ENCODE data around the gene PDE4B.
"Not testable (repeated sequence)": the region's sequence is repeated elsewhere in the genome, so short reads cannot be mapped to it uniquely, and the experiment has no call there.

The PDE4B gene

DNA sequence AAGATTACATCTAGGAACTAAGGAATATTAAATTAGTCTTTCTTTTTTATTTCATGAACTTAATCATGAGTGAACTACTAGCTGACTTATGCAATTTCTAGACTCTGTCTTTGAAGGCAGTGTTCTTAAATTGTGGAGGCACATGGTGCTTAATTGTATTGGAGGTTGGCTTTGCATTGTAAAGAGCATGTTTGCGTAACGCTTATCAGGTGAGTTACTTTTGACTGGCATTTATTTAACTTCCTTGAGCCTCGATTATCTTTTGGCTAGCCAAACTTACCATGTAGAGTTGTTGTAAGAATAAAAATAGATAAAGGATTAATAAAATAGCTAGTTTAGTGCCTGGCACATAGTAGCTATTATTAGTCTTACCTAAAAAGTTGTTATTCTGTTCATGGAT is 262.4 kb downstream of the PDE4B start:
- no peak for DNase-seq (ENCODE audit: low read depth)

DNA sequence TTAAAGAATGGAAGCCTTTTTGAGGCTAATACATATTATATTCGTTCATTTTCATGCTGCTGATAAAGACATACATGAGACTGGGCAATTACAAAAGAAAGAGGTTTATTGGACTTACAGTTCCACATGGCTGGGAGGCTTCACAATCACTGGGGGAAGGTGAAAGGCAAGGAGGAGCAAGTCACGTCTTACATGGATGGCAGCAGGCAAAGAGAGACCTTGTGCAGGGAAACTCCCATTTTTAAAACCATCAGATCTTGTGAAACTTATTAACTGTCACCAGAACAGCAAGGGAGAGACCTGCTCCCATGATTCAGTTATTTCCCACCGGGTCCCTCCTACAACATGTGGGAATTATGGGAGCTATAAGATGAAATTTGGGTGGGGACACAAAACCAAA is 264.8 kb downstream of the PDE4B start:
- DNase-seq (ENCODE audit: low read depth): not testable (repeated sequence)

DNA sequence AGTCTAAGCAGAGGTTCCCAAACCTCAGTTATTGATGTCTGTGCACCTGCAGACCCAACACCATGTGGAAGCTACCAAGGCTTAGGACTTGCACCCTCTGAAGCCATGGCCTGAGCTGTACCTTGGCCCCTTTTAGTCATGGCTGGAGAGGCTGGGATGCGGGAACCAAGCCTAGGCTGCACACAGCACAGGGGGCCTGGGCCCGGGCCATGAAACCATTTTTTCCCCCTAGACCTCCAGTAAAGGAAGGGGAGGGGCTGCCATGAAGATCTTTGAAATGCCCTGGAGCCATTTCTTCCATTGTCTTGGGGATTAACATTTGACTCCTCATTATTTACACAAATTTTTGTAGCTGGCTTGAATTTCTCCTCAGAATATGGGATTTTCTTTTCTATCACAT is 265.9 kb downstream of the PDE4B start:
- DNase-seq (ENCODE audit: low read depth): no peak

DNA sequence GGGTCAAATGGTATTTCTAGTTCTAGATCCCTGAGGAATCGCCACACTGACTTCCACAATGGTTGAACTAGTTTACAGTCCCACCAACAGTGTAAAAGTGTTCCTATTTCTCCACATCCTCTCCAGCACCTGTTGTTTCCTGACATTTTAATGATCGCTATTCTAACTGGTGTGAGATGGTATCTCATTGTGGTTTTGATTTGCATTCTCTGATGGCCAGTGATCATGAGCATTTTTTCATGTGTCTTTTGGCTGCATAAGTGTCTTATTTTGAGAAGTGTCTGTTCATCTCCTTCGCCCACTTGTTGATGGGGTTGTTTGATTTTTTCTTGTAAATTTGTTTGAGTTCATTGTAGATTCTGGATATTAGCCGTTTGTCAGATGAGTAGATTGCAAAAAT is 274.5 kb downstream of the PDE4B start:
- not testable (repeated sequence) for DNase-seq (ENCODE audit: low read depth)

DNA sequence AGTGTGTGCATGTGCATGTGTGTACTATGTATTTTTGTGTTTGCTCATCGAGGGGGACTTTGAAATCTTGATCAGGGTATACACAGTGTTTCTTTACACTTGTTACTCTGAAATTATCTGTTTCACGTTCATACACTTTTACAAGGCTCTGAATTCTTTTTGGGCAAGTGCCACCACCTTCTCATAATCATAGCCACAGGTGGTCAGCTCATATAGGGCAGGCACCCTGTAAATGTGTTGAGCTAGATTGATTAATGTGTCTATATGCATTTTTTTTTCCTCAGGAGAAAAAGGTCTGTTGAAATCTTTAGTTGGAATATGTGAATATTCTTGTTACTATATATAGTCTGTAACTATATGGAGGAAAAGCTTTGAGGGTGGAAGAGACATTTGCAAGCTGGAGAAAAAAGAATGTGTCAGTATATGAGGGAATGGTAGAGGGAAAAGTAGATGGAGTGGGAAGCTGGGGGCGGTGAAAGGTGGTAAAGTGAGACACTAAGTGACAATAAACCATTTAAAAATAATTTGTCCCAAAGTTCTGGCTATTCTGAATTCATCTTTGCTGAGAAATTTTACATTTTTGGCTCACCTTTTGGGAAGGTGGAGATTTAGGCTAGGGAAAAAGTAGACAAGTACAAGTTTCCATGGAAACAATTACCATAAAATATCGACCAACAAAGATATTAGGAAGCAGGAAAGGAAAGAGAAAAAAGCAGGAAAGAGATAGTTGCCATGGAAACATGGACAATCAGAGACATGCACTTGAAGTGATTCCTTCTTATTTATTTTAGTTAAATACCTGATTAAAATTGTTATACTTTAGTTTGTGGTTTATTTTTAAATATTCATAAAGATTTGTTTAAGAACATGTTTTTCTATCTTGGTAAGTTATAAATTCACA is 277.5 kb downstream of the PDE4B start:
- no peak for DNase-seq (ENCODE audit: low read depth)

DNA sequence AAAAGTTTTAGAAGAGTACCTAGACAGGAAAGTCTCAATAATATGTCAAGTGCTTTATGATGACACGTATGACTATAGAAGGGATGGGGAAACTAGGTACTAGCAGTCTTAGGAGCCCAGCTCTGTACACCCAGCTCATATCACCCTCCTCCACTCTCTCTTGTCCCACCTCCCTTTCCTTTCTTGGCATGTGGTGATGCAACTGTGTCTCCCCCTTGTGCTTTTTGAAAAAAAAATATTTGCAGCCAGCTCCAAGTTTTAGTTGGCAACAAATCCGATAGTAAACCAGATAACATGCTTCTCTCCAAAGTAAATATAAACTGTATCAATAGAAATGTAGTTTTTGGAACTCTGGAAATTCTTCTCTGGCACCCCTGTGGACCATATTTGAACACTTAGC is 280.7 kb downstream of the PDE4B start:
- DNase-seq (ENCODE audit: low read depth): no peak

DNA sequence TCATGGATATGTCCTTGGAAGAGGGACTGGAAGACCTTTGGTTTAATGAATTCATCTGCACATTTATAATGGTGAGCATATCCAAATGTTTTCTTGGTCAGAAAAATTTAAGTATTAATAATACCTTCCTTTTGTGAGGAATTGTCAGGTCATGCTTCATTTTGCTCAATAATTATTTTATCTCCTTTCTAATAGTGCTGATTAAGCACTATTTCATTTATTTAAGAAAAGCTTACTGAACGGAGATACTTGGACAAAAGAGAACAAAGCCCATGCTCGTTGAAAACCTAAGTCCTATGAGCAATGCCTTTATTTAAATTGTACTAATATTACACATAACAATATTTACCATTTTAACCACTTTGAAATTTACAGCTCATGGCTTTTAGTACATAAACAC is 281.5 kb downstream of the PDE4B start:
- DNase-seq (ENCODE audit: low read depth): no peak

DNA sequence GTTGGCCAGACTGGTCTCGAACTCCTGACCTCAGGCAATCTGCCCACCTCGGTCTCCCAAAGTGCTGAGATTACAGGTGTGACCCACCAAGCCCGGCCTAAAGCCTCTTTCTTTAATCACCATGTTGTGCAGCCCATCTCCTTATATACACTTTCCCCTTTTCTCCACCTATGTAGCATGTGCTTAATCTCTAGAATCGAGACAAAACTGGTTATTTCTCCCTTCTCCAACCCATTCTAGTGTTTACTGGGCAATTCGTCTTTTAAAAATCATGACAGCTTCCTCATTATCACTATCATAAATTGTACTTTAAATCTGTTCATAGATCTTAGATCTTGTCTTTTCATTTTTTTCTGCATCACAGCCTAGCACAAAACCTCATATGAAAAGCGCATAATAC is 285.7 kb downstream of the PDE4B start:
- no peak for DNase-seq (ENCODE audit: low read depth)

DNA sequence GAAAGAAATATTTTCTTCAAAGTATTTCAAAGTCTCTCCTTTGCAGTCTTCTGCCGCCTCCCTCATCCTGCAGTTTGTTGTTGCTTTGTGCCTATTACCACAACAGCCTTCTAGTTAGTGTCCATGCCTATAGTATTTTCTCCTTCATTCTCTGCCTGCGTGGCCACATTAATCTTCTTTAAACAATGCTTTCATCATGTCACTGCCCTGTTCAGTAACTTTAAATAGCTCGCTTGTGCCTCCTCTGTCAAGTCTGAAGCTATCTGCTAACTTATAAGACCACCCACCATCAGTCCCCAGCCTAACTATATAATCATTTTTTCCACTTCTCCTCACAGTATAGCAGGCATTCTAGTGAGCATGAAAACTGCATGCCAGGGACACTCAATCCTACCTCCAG is 290.3 kb downstream of the PDE4B start:
- no peak for DNase-seq (ENCODE audit: low read depth)

DNA sequence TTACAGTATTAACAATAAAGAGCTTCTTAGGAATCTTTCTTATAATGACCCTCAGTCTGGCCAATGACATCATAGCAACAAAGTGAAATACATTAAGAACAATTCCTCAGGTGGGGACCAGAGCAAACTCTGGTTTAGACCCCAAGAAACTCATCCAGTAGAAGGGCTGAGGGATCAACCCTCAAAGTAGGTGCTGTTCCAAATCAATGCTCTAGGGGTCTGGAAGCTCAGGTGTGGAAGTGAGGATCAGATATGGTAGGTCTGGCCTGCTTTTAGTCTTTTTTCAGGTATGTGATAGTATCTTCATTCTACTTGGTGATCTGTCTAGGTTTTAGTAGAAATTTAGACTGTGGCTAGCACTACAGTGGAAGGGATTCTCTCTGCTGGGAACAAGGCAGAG is 291.7 kb downstream of the PDE4B start:
- DNase-seq (ENCODE audit: low read depth): no peak

DNA sequence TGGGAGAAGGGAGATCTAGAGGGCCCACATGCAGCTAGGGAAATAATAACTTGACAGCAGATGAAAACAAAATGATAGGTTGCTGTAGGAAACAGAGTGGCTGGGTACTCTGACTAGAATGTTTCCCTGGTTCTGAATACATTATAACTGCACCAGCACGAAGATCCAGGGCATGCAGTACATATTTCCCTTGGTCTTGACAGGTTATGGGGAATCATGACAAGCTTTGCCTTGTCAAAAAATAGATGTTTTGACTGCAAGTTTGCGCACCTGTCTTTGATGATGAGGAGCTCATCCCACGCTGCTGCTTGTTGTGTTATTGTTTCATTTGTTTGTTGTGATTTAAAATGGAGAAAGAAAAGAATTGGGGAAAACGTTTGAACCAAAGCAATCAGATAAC is 292.9 kb downstream of the PDE4B start:
- DNase-seq (ENCODE audit: low read depth): no peak

DNA sequence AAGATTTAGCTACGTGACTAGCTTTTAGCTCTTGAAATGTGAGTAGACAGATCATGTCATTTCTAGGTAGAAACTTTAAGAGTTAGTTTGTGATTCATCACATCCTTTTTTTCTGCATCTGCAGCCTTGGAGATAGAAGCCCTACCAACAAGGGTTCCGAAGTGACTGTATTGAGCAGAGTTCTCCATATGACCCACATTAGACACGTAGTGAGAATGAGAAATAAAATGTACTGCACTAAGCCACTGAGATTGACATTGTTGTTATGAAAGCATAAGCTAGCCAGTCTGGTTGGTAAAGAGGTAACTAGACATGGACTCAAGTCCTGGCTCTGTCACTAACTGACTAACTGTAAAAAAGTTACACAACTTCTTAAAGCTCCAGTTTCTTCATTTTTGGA is 296.1 kb downstream of the PDE4B start:
- DNase-seq (ENCODE audit: low read depth): no peak

DNA sequence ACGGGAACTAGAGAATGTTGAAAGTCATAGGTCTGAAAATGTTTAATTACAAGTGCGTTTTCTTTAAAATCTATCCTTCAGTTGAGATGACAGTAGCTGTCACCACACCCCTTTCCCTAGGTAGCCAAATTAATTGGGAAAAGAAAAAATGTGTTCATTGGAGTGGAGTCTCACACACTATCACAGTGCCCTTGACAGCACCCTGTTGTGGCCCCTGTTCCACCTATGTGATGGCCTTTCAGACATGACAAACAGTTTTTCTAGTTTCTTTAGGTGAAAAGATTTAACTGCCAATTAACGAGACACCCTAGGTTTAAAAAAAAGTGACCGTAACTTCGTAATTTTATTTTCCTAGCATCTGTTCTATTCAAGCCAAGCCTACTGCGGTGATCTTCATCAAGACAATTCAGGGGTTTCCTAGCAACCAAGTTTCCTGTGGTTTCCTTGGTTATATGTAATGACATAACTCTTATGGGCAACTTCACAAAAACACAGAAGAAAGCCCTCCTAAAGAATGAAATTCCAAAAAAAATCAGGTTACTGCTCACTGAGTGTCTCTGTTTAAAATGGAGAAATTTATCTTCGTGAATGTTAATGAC is 298.3 kb downstream of the PDE4B start:
- no peak for DNase-seq (ENCODE audit: low read depth)

DNA sequence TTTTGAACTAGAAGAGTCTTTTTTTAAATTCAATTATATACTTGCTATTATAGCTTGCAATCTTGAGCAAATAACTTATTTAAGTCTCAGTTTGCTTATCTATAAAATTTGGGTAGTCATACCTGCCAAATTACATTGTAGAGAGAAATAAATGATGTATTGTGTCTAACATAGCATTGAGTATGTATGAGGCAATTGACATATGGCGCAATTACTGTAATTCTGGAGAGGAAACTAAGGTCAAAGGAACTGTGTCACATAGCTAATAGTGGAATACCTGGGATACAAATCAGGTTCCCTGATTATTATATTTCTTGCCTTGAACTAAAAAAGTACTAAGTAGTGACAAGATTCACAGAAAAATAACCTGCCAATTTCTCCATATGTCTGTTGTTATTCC is 302.5 kb downstream of the PDE4B start:
- no peak for DNase-seq (ENCODE audit: low read depth)

DNA sequence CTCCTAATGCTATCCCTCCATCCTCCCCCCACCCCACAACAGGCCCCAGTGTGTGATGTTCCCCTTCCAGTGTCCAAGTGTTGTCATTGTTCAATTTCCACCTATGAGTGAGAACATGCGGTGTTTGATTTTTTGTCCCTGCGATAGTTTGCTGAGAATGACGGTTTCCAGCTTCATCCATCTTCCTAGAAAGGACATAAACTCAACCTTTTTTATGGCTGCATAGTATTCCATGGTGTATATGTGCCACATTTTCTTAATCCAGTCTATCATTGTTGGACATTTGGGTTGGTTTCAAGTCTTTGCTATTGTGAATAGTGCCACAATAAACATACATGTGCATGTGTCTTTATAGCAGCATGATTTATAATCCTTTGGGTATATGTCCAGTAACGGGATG is 308.3 kb downstream of the PDE4B start:
- DNase-seq (ENCODE audit: low read depth): not testable (repeated sequence)

DNA sequence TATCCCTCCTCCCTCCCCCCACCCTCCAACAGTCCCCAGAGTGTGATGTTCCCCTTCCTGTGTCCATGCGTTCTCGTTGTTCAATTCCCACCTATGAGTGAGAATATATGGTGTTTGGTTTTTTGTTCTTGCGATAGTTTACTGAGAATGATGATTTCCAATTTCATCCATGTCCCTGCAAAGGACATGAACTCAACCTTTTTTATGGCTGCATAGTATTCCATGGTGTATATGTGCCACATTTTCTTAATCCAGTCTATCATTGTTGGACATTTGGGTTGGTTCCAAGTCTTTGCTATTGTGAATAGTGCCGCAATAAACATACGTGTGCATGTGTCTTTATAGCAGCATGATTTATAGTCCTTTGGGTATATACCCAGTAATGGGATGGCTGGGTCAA is 311.4 kb downstream of the PDE4B start:
- DNase-seq (ENCODE audit: low read depth): not testable (repeated sequence)

DNA sequence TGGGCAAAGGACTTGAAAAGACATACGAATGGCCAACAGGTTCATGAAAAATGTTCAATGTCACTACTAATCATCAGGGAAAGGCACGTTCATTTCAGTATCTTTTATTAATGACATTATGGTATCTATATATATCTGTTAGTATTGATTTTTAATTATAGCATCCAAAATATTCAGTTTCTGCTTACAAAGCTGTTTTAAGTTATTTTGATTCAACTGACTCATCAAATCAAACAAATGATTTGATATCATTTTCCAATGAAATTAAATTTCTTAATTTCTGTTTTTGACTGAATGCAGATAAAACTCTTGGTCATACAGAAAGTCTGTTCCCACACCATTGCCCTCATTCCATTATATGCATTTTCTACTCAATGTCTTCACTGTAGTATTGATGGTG is 315.9 kb downstream of the PDE4B start:
- no peak for DNase-seq (ENCODE audit: low read depth)

DNA sequence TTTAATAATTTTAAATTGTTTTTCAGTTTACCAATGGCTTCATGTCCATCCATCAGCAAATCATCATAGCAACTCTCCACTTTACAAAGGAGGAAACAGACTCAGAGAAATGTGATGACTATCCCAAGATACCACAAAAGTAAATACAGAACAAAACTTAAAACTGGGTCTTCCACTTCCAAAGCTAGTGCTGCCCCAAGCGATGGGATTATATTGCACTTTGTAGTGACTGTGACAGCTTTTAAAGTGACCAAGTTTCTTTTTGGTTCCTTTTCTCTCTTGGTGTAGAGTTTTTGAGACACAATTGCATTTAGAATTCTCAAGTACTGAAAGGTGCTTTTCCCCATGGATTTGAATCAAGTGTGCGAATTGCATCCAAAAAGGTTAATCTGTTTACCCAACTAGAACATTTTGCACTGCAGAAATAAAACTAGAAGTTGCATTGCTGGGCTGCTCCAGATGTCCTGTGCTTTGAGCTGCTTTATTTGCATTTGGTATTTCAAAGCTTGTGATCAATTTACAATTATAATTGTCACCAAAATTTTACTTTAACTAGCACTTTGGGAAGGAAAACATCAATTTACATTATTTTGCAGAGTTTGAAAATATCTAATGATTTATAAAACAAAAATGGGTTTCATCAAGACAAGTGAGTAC is 320.2 kb downstream of the PDE4B start:
- DNase-seq (ENCODE audit: low read depth): no peak

DNA sequence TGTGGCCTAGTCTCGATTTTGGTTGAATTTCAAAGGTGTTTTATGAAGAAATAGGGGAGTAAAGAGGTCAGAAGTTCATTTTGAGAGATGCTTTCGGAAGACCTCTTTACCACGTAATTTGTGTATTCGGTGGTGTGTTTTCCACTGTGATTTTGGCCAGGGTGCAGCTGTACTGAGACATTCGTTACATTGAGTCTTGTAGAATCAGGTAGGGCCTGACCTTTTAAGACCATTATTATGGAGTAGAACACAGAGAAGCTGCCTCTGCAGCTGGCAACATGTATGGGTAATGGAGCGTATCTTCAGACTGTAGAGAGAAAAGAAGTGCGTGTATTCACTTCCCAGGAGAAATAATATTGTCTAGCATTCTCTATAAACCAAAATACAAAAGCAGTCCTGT is 326.5 kb downstream of the PDE4B start:
- no peak for DNase-seq (ENCODE audit: low read depth)

DNA sequence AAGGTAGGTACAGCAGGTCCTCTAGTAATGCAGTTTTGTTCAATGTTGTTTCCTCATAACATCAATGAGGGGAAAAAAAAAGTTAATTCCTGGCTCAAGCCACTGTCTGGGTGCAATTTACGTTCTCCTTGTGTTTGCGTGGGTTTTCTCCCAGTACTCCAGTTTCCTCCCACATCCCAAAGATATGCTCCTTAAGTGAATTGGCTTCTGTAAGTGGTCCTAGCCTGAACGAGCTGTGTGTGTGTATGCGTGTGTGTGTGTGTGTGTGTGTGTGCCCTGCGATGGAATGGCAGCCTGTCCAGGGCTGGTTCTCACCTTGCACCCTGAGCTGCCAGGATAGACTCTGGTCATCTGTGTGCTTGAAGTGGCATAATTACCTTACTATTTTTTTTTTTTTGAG is 332.0 kb downstream of the PDE4B start:
- no peak for DNase-seq (ENCODE audit: low read depth)

DNA sequence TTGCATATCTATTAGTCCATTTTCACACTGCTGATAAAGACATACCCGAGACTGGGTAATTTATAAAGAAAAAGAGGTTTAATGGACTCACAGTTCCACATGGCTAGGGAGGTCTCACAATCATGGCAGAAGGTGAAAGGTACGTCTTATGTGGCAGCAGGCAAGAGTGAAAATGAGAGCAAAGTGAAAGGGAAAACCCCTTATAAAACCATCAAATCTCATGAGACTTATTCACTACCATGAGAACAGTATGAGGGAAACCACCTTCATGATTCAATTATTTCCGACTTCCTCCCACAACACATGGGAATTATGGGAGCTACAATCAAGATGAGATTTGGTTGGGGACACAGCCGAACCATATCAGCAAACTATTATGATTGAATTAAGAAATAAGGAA is 335.9 kb downstream of the PDE4B start:
- DNase-seq (ENCODE audit: low read depth): not testable (repeated sequence)

DNA sequence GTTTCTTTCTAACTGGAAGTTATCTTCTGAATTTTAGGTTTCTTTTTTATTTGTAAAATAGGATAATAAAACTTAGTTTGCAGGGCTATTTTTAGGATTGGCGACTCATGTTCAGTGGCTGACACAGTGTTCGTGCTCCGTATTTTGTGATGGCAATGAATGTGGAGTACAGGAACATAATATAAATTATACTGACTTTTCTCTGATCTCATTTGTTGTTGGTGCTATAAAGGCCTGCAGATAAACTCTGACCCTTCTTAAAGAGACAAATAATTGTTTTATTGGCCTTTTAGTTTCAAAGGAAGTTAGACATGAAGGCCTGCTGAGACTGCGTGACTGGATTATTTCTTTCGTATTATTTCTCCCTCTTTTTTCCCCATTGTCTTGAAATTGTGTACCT is 339.6 kb downstream of the PDE4B start:
- no peak for DNase-seq (ENCODE audit: low read depth)

DNA sequence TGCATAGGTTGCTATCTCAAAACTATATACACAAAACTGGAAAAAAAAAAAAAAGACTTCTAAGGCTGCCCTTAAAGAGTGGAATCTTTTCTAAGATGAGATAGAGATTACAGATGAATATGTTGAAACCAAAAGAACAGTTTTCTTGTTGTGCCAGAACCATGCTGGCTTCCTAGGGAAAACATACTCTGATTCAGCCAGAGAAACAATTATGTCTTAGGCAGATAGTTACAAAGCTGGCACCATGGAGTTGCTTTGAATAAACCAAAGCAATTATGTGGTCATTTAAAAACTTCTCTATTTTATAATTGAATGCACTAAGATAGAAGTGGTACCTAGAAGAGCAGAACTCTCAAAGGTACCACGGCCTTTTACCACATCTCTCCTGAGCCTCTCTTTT is 341.3 kb downstream of the PDE4B start:
- no peak for DNase-seq (ENCODE audit: low read depth)
